ENCODE results near the gene HIPK4. TPM values are rescaled to one million over a fixed set of nuclear protein-coding genes. Genes with fewer than 3 reads are reported as not detected.

HIPK4 gene
- total RNA-seq: under 0.01 and 0.09 TPM in 2 replicates

GRCh38 chr19:40390084-40390742, at the start of gene HIPK4:
TSS of gene HIPK4 (minus strand) at chr19:40390181. CDS start at chr19:40389902, 279 bp downstream.

GRCh38 chr19:40425450-40426287, 35.7 kb upstream of the HIPK4 start, which contains the start of gene SERTAD1:
TSS of gene SERTAD1 (minus strand) at chr19:40425992. CDS start at chr19:40423546, 2,446 bp downstream.

GRCh38 chr19:40413291-40413845, 23.4 kb upstream of the HIPK4 start, which contains the start of gene PRX:
TSS of gene PRX (minus strand) at chr19:40413378. CDS start at chr19:40407932, 5,446 bp downstream.

GRCh38 chr19:40348125-40348913, 41.7 kb downstream of the HIPK4 start, which contains the start of the genes C19orf47 and PLD3:
TSS of gene C19orf47 (minus strand) at chr19:40348397. CDS start at chr19:40341857, 6,540 bp downstream.
TSS of gene PLD3 (plus strand) at chr19:40348695. CDS start at chr19:40366484, 17,789 bp downstream.

Other genes starting within 250 kb of the HIPK4 start
- 4.4 and 8.1 TPM in 2 replicates for gene MAP3K10, start 198.8 kb downstream of the HIPK4 start, total RNA-seq
- not detected in 2 replicates for gene TTC9B, start 171.8 kb downstream of the HIPK4 start, total RNA-seq
- gene CCNP, start 163.5 kb downstream of the HIPK4 start, total RNA-seq: 0.09 TPM in 1 of 2 replicates, not detected in the other
- gene AKT2, start 104.8 kb downstream of the HIPK4 start, total RNA-seq: 20.1 and 38.0 TPM in 2 replicates
- gene C19orf47, start 41.8 kb downstream of the HIPK4 start, total RNA-seq: 4.3 and 4.4 TPM in 2 replicates
- 92.4 and 132 TPM in 2 replicates for gene PLD3, start 41.5 kb downstream of the HIPK4 start, total RNA-seq
- gene PRX, start 23.2 kb upstream of the HIPK4 start, total RNA-seq: 0.81 and 1.1 TPM in 2 replicates
- gene SERTAD1, start 35.8 kb upstream of the HIPK4 start, total RNA-seq: 18.1 and 23.8 TPM in 2 replicates
- 13.7 and 15.2 TPM in 2 replicates for gene SERTAD3, start 54.2 kb upstream of the HIPK4 start, total RNA-seq
- 56.2 and 67.8 TPM in 2 replicates for gene BLVRB, start 75.6 kb upstream of the HIPK4 start, total RNA-seq
- gene SPTBN4, start 76.8 kb upstream of the HIPK4 start, total RNA-seq: 0.09 and 0.28 TPM in 2 replicates
- gene SHKBP1, start 186.7 kb upstream of the HIPK4 start, total RNA-seq: 23.8 and 25.1 TPM in 2 replicates
- 10.4 and 15.4 TPM in 2 replicates for gene LTBP4, start 211.2 kb upstream of the HIPK4 start, total RNA-seq

Measured in endothelial cell of coronary artery (primary cell).